GM23338 (cell line): ENCODE data around the gene OR9A2. TPM values are rescaled to one million over a fixed set of nuclear protein-coding genes. Genes with fewer than 3 reads are reported as not detected.

Source experiments
- ATAC-seq: fragments of 200-7000 bp; cut with Tn5 transposase; 3 replicates; pipeline ENCODE4 v1.9.1; 2020
- DNase-seq: peaks from one replicate; pipeline ENCODE4 v3.0.0-alpha.2; 2015; ENCODE audit warnings: low spot score
- H2AFZ ChIP-seq: fragments of 200-600 bp; sonication (generic); 2 replicates; pipeline ENCODE4 v1.8.0; 2016; ENCODE audit warnings: antibody characterized with exemption, mild to moderate bottlenecking, moderate library complexity
- H3F3A ChIP-seq: fragments of 200-600 bp; sonication (generic); replicated peaks from 2 replicates; pipeline ENCODE4 v1.8.0; 2017; ENCODE audit warnings: antibody characterized with exemption, mixed run types, low read depth
- H3K27ac ChIP-seq: fragments of 200-600 bp; sonication (generic); 2 replicates; pipeline ENCODE4 v1.6.1; 2016; ENCODE audit warnings: low read depth
- H3K27me3 ChIP-seq: fragments of 200-600 bp; sonication (generic); 2 replicates; pipeline ENCODE4 v1.8.0; 2016; ENCODE audit warnings: mild to moderate bottlenecking, mixed run types, moderate library complexity; ENCODE audit not compliant: insufficient read depth
- H3K36me3 ChIP-seq: fragments of 200-600 bp; sonication (generic); 2 replicates; pipeline ENCODE4 v1.8.0; 2016; ENCODE audit warnings: mild to moderate bottlenecking; ENCODE audit not compliant: insufficient read depth
- H3K4me1 ChIP-seq: fragments of 200-600 bp; sonication (generic); 2 replicates; pipeline ENCODE4 v1.8.0; 2016; ENCODE audit warnings: mild to moderate bottlenecking, moderate library complexity; ENCODE audit not compliant: insufficient read depth
- H3K4me2 ChIP-seq: fragments of 200-600 bp; sonication (generic); 2 replicates; pipeline ENCODE4 v1.7.1; 2017; ENCODE audit warnings: mixed run types
- H3K4me3 ChIP-seq: fragments of 200-600 bp; sonication (generic); 2 replicates; pipeline ENCODE4 v1.6.1; 2016; ENCODE audit warnings: mixed run types
- H3K79me2 ChIP-seq: fragments of 200-600 bp; sonication (generic); replicated peaks from 2 replicates; pipeline ENCODE4 v1.8.0; 2017; ENCODE audit warnings: mild to moderate bottlenecking; ENCODE audit not compliant: insufficient read depth
- H3K9me2 ChIP-seq: fragments of 200-600 bp; sonication (generic); 2 replicates; pipeline ENCODE4 v1.8.0; 2017; ENCODE audit not compliant: insufficient read depth
- H4K20me1 ChIP-seq: fragments of 200-600 bp; sonication (generic); replicated peaks from 2 replicates; pipeline ENCODE4 v1.8.0; 2017; ENCODE audit warnings: mild to moderate bottlenecking; ENCODE audit not compliant: insufficient read depth
- H3K27ac Mint-ChIP-seq: 2 replicates; pipeline ENCODE4 v1.8.0; 2020; ENCODE audit warnings: inconsistent platforms, mild to moderate bottlenecking, moderate library complexity, mixed read lengths
- H3K27me3 Mint-ChIP-seq: 3 replicates; pipeline ENCODE4 v1.8.0; 2022; ENCODE audit warnings: low read depth, mild to moderate bottlenecking, moderate library complexity, mixed read lengths, inconsistent platforms; ENCODE audit not compliant: insufficient read depth, poor library complexity
- H3K36me3 Mint-ChIP-seq: 3 replicates; pipeline ENCODE4 v1.8.0; 2021; ENCODE audit warnings: low read depth, mild to moderate bottlenecking, inconsistent platforms, moderate library complexity, mixed read lengths
- H3K4me1 Mint-ChIP-seq: 3 replicates; pipeline ENCODE4 v1.8.0; 2020; ENCODE audit warnings: mild to moderate bottlenecking, inconsistent platforms, mixed read lengths
- H3K4me3 Mint-ChIP-seq: 3 replicates; pipeline ENCODE4 v1.8.0; 2021; ENCODE audit warnings: moderate library complexity, mild to moderate bottlenecking, inconsistent platforms, mixed read lengths
- H3K9me3 Mint-ChIP-seq: 3 replicates; pipeline ENCODE4 v1.8.0; 2020; ENCODE audit warnings: moderate library complexity, mild to moderate bottlenecking, inconsistent platforms, mixed read lengths
- CREB1 ChIP-seq: fragments of 250-450 bp; sonication (Bioruptor Pico); IDR thresholded peaks from 2 replicates; pipeline ENCODE4 v1.5.0; 2020; ENCODE audit warnings: low read depth, mild to moderate bottlenecking, moderate library complexity
- CTCF ChIP-seq, 2 experiments: fragments of 200-600 bp in 1 of 2; sonication (generic) in 1 of 2; conservative IDR thresholded peaks; 2 replicates each; pipeline versions ENCODE4 v1.5.1 to v1.6.1; 2016 to 2017; ENCODE audit warnings: antibody characterized with exemption in 2 of 2, low read depth in 2 of 2, mild to moderate bottlenecking in 2 of 2, moderate library complexity in 1 of 2
- ETS1 ChIP-seq: IDR thresholded peaks from 2 replicates; pipeline ENCODE4 v1.6.1; 2016; ENCODE audit warnings: antibody characterized with exemption
- EZH2 ChIP-seq: fragments of 200-600 bp; sonication (generic); IDR thresholded peaks from one replicate; pipeline ENCODE4 v1.8.0; 2017; ENCODE audit warnings: antibody characterized with exemption, mild to moderate bottlenecking, low read depth; ENCODE audit not compliant: unreplicated experiment
- JUNB ChIP-seq: IDR thresholded peaks from one replicate; pipeline ENCODE4 v1.6.1; 2016; ENCODE audit warnings: antibody characterized with exemption; ENCODE audit not compliant: unreplicated experiment
- NANOG ChIP-seq: IDR thresholded peaks from 2 replicates; pipeline ENCODE4 v1.6.1; 2016; ENCODE audit warnings: antibody characterized with exemption, borderline replicate concordance
- REST ChIP-seq: IDR thresholded peaks from one replicate; pipeline ENCODE4 v1.6.1; 2018; ENCODE audit warnings: antibody characterized with exemption; ENCODE audit not compliant: unreplicated experiment
- STAT1 ChIP-seq: IDR thresholded peaks from one replicate; pipeline ENCODE4 v1.6.1; 2016; ENCODE audit warnings: antibody characterized with exemption; ENCODE audit not compliant: unreplicated experiment
- ZNF462 ChIP-seq: fragments of 250-450 bp; sonication (Bioruptor Pico); IDR thresholded peaks from 2 replicates; pipeline ENCODE4 v1.5.0; 2020; ENCODE audit warnings: mild to moderate bottlenecking, moderate library complexity
- polyA plus RNA-seq: library from polyadenylated mRNA; unstranded; fragments of >200 nt; fragmentation: Nextera tagmentation; extraction: Ambion mirVana; gene quantifications from 2 replicates; pipeline ENCODE4 v1.2.1, GENCODE V29; 2016
- total RNA-seq: library from RNA; depleted of rRNA; stranded (reverse); fragments of >200 nt; shearing (Covaris generic); gene quantifications from 2 replicates; pipeline ENCODE4 v1.2.3, GENCODE V29; 2014

Gene OR9A2
- total and polyA plus RNA-seq, 2 experiments from 2014 or later, result not detected

- TF ChIP-seq JUNB, result no peak
- TF ChIP-seq NANOG, result no peak
- no peak for TF ChIP-seq CTCF (conservative IDR thresholded peaks at IDR 0.05; ENCODE audit: low read depth in 2 of 2)
- TF ChIP-seq CREB1 (CRISPR knock-in tag), result no peak
These were observed 26.3 kb downstream of the OR9A2 start (continued) for GRCh38 chr7:143000648-143001047.

GRCh38 chr7:142999793-143000192 is 27.1 kb downstream of the OR9A2 start:
- no peaks in the 10 kb centered on the region for H3K4me1 ChIP-seq
- H3F3A ChIP-seq, result no peaks in the 10 kb centered on the region
- no peaks in the 10 kb centered on the region for H4K20me1 ChIP-seq
- DNase-seq (no peak), ATAC-seq (no peak)
- no peaks in the 10 kb centered on the region for H3K36me3 ChIP-seq
- Mint-ChIP-seq H3K4me3 (no peak overlapping the region), H3K27ac (no peak overlapping the region), H3K9me3 (peaks cover 8% of the 10 kb centered on the region; the same call in 2 of the 3 replicates), H3K4me1 (no peaks in the 10 kb centered on the region), H3K27me3 (no peaks in the 10 kb centered on the region), H3K36me3 (no peaks in the 10 kb centered on the region)
- H3K27ac ChIP-seq, result no peak overlapping the region
- H3K79me2 ChIP-seq, result no peaks in the 10 kb centered on the region
- H3K27me3 ChIP-seq, result no peaks in the 10 kb centered on the region
- H3K9me2 ChIP-seq, result no peaks in the 10 kb centered on the region
- no peak overlapping the region for H3K4me2 ChIP-seq
- H3K4me3 ChIP-seq, result no peak overlapping the region
- H2AFZ ChIP-seq, result no peak overlapping the region
- TF ChIP-seq ETS1 (no peak), CTCF (conservative IDR thresholded peaks at IDR 0.05; ENCODE audit: low read depth in 2 of 2) (no peak), STAT1 (no peak), EZH2 (no peak), ZNF462 (CRISPR knock-in tag) (no peak), REST (no peak)
